NCI-H1417 treated with DMSO at 0.1 percent for 48 hours (cell line): ENCODE data around the gene BSPRY.
"Not testable (repeated sequence)": the region's sequence is repeated elsewhere in the genome, so short reads cannot be mapped to it uniquely, and the experiment has no call there.

Source experiments
- DNase-seq: peaks from one replicate; lab custom pipeline; 2025; lab: John Stamatoyannopoulos, UW

BSPRY gene

GRCh38 chr9:113341712-113342410 lies 7.5 kb upstream of the BSPRY start:
- no peak for DNase-seq

GRCh38 chr9:113343732-113344231 lies 5.6 kb upstream of the BSPRY start:
- no peak for DNase-seq

GRCh38 chr9:113345190-113345589 lies 4.2 kb upstream of the BSPRY start:
- no peak for DNase-seq

GRCh38 chr9:113345671-113346070 lies 3.7 kb upstream of the BSPRY start:
- DNase-seq = no peak

- no peak for DNase-seq
These were observed 904 bp upstream of the BSPRY start for GRCh38 chr9:113348437-113348836.

GRCh38 chr9:113349066-113349444 lies 286 bp upstream of the BSPRY start:
- no peak for DNase-seq

- DNase-seq = no peak
These were observed 843 bp downstream of the BSPRY start for GRCh38 chr9:113350107-113350661.

GRCh38 chr9:113350937-113351336 lies 1.6 kb downstream of the BSPRY start:
- no peak for DNase-seq

- no peak for DNase-seq
These were observed 2.7 kb downstream of the BSPRY start for GRCh38 chr9:113352006-113352405.

GRCh38 chr9:113352411-113352810 lies 3.1 kb downstream of the BSPRY start:
- no peak for DNase-seq

- no peak for DNase-seq
These were observed 5.8 kb downstream of the BSPRY start for GRCh38 chr9:113355040-113355596.

GRCh38 chr9:113356686-113357292 lies 7.4 kb downstream of the BSPRY start:
- no peak for DNase-seq

GRCh38 chr9:113359385-113359784 lies 10.0 kb downstream of the BSPRY start:
- no peak for DNase-seq

GRCh38 chr9:113360242-113360842 lies 11.0 kb downstream of the BSPRY start:
- DNase-seq = no peak

GRCh38 chr9:113361304-113362018 lies 12.1 kb downstream of the BSPRY start:
- DNase-seq = no peak

- DNase-seq = no peak
These were observed 14.0 kb downstream of the BSPRY start for GRCh38 chr9:113363336-113363735.

- no peak for DNase-seq
These were observed 15.6 kb downstream of the BSPRY start for GRCh38 chr9:113364951-113365350.

GRCh38 chr9:113365652-113366051 lies 16.3 kb downstream of the BSPRY start:
- DNase-seq = not testable (repeated sequence)

- no peak for DNase-seq
These were observed 19.1 kb downstream of the BSPRY start for GRCh38 chr9:113368348-113368981.

- no peak for DNase-seq
These were observed 19.9 kb downstream of the BSPRY start for GRCh38 chr9:113368982-113369854.

- no peak for DNase-seq
These were observed 20.5 kb downstream of the BSPRY start for GRCh38 chr9:113369855-113370140.
